ENCODE measurements around the gene LIMK2. TPM values are rescaled to one million over a fixed set of nuclear protein-coding genes. Genes with fewer than 3 reads are reported as not detected.
"Not testable (repeated sequence)": the region's sequence is repeated elsewhere in the genome, so short reads cannot be mapped to it uniquely, and the experiment has no call there.

LIMK2 gene
- polyA plus RNA-seq, 10 donors = 16.6 to 28.1 (median 20.4) TPM

DNA sequence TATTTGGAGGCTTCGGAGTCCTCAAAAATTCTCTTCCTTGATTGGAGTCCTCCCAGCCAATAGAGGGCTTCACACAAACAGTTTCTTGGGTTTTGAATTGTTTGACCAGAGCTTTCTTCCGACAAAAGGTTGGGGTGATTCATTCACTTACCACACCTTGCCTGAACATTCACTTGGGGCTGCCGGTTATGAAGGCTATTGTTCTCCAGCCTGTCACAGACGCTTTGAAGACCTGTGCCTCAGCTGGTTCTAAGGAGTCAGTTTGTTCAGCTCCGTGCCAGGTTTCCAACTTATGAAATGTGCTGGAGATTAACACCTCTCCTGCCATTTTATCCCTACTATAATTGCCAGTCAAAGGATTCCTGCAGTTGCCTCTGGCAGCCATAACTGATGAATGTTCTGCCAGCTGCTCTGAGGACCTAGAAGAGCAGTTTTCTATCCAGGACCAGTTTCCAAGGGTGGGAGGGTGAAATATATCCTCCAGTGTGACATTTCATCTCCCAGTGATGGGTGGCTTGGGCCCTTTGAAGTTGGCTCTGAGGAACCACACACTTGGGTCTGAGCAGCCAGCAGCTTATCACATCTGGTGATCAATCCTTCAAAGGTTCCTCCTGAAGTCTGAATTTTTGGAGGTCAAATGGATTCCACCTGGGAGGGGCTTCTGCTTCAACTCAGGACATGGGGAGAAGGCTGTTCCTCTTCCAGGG is 31.4 kb downstream of the LIMK2 start:
- no peak for DNase-seq

DNA sequence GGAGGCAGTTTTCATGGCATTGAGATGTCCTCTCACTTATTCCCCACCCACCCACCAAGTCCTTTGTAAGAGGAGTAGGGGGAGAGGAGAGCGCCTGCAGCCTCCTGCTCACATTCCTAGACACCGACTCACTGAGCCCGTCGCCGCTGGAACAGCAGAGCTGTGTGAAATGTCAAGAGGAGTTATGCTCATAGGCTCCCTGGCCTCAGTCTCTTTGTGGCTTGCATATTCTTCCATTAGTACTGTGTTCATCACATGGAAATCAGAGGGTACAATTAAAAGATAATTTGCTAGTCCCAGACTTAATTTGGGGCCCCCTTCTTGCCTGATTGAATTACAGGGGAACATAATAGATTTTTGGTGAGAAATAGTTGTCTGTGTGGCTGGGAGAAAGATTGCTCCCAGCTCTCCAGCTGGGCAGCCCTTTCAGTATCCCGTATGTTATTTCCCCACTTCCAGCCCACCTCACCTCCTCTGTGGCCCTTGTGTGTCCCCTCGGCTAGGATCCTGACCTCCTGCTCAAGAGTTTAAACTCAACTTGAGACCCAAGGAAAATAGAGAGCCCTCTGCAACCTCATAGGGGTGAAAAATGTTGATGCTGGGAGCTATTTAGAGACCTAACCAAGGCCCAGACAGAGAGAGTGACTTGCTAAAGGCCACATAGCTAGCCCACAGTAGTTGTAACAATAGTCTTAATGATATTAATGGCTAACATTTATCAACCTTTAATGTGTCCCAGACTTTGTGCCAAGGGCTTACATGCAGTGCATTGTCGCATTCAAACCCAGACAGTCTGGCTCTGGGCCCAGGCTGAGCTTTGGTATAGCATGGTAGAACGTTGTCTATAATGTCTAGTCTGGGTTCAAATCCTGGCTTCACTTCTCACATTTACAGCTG is 32.2 kb downstream of the LIMK2 start:
- peak in 1 of 3 donors; percentile 86 for DNase-seq

DNA sequence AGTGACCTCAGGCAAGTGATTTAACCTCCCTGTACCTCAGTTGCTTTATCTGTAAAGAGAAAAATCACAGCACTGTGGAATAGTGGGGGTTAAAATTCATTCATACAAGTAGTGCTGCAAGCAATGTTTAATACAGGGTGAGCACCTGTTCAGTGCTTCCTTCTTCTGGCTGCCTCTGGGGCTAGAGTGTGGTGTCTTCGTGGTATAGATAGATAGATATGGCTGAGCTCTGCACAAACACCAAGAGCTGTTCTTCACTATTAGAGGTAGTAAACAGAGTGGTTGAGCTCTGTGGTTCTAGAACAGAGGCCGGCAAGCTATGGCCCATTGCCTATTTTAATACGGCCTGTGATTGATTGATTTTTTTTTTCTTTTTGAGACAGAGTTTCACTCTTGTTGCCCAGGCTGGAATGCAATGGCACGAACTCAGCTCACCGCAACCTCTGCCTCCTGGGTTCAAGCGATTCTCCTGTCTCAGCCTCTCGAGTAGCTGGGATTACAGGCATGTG is 32.9 kb downstream of the LIMK2 start:
- no peak for DNase-seq

DNA sequence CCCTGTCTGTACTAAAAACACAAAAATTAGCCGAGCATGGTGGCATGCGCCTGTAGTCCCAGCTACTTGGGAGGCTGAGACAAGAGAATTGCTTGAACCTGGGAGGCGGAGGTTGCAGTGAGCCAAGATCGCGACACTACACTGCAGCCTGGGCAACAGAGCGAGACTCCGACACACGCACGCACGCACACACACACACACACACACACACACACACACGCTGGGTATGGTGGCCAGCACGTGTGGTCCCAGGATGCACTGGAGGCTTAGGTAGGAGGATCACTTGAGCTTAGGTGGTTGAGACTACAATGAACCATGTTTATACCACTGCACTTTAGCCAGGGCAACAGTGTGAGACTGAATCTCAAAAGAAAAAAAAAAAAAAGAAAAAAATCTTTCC is 33.9 kb downstream of the LIMK2 start:
- DNase-seq = not testable (repeated sequence)

DNA sequence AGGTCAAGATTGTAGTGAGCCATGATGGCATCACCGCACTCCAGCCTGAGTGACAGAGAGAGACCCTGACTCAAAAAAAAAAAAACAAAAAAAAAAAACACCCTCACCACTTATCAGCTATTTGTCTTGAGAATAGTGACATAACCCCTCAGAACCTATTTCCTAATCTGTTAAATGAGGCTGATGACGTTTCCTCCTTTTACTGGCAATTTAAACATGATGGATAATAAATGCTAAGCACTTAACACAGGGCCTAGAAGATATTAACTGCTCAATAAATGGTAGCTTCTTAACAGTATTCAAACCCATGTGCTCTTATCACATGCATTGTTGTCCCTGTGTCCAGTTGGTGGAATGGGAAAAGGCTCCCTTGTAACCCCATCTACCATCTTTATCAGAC is 34.6 kb downstream of the LIMK2 start:
- no peak for DNase-seq

DNA sequence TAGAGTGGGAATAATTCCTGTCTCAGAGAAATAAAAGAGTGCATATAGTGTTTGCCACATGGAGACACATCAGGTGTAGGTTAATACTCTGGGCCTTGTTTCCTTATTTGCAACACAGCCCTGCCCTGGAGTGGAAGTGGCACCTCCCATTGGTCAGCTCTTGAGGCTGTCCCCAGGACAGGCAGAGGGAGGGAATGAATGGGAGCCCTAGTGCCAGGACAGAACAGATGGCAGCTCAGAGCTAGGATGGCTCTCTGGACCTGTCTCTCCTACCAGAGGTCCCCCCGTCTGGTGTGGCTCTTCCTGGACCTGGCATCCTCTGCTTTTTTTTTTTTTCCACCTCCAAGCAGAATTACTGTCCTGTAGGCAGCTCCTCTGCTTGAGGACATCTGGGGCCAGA is 35.6 kb downstream of the LIMK2 start:
- DNase-seq = no peak

DNA sequence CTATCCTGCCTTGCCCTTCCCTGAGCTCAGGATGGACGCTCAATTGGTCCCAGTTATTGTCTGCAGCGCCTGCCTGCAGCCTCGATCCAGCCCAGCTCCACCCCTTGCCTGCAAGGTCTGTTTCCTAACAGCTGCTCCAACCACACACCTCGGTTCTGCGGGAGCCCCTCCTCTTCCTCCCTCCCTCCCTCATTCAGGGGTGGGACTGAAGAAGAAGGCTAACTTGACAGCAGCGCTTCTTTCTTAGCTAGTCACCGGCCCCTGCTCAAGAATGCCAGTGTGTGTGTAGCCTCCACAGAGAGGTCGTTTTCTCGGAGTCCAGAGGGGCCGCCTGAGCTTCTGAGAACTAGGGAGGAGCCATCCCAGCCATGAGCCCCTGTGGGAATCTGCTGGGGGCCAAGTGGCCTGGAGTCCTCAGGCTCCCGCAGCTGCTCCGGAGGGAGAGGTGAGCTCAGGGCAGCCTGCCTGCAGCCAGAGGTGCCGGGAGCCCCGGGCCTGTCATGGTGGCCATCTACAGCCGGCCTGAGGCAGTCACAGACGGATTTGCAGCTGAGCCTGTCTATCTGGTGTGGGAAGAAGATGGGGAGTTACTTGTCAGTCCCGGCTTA is 36.1 kb downstream of the LIMK2 start:
- peak; percentile 82 to 92 (median 85) for DNase-seq

DNA sequence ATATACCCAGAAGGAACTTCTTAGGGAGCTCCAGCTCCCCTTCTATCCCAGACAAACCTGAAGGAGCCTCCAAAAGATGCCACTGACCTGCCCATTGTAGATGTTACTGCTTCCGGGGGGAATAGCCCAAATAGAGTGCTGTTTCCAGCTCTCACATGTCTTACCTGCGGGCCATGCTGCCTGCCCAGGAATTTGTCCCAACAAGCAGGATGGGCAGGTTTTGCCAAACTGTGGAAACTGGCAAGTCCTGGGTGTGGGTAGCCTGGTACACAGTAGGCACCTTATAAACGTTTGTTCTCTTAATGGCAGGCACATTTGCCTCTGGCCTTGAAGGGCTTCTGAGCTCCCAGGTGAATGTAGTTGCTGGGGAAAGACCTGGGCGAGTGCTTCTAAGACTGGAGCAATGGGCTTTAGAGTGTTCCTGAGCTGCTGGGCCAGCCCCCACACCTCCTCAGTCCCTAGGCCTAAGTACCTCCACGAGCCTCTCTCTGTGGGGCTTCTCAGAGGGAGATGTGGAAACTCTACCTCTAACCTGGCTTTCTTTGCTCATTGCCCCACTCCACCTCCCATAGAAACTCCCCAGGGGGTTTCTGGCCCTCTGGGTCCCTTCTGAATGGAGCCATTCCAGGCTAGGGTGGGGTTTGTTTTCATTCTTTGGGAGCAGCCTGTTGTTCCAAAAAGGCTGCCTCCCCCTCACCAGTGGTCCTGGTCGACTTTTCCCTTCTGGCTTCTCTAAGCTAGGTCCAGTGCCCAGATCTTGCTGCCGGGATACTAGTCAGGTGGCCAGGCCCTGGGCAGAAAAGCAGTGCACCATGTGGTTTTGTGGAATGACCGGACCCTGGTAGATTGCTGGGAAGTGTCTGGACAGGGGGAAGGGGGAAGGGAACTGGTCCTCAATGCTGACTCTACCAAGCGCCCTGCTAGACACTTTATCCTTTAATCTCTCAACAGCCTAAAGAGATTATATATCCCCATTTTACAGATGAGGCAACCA is 37.2 kb downstream of the LIMK2 start:
- no peak for DNase-seq

DNA sequence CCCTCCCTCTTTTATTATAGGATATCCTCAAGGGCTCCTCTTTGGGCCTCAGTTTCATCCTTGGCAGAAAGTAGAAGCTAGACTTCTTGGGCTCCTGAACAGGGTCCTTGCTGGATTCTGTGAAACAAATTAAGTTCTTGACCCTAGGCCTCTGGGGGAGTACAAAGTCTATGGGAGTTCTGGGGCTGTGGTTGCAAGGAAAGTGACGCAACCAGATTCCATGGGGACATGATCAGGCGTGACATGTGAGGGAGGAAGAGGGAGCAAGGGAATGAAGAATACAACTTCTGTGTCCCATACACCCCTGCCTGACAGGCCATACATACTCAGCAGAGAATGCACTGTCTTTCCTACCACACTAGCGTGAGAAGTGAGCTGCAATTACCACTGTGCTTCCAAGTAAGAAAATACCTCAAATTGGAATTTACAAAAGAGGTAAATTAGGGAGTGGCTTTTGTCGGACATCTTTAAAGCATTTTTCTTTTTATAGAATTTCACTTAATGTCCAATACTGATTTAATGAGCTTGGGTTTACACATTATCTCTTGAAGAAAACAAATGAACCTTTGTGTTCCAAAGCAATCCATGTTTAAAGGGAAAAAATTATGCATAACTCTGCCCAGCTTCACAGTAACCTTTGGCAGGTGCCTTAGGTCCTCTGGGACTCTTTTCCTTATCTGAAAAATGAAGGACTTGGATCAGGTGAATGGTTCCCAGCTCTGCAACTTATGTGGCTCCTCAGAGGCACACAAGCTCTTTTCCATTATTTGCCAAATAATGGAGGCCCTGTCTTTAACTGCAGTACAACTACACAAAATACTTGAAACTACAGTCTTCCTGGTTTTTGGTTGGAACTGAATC is 38.9 kb downstream of the LIMK2 start:
- DNase-seq = no peak

DNA sequence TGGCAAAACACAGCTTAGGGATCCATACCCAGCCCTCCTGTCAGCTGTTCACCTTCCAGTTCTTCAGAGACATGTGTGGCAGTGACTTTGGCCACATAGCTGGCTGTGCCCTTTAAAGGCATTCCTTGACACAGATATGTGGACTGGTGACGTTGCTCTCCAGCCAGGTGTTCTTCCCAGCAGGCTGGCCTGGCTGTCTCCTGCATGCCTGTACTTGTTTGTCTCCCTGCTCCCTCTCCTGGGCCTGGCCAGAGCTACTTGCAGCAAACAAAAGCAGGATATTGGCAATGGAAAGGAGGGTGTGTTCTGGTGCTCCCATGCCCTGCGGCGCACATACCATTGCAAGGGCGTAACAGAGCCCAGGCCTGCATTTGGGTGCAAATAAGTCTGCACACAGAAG is 41.9 kb downstream of the LIMK2 start:
- DNase-seq = no peak

DNA sequence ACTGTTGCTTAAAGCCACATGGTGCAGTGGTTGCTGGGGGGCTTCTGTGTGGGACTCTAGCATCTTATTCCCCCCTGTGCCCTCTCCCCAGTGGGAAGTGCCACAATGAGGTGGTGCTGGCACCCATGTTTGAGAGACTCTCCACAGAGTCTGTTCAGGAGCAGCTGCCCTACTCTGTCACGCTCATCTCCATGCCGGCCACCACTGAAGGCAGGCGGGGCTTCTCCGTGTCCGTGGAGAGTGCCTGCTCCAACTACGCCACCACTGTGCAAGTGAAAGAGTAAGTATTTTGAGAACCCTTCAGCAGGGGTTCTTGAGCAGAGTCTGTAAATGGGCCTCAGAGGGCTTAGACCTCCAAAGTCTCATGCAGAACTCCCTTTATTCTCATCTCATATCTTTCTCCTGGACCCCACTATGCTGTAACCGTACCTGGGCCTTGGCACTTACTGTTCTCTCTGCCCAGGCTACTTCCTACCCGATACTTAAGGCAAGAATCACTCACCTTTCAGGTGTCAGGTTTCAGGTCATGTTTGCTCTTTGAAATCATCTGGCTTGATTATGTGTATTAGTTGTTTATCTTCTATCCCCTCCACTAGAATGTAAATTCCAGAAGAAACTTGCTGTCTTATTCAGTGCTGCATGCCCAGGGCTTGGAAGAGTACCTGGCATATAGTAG is 47.8 kb downstream of the LIMK2 start:
- DNase-seq = no peak

DNA sequence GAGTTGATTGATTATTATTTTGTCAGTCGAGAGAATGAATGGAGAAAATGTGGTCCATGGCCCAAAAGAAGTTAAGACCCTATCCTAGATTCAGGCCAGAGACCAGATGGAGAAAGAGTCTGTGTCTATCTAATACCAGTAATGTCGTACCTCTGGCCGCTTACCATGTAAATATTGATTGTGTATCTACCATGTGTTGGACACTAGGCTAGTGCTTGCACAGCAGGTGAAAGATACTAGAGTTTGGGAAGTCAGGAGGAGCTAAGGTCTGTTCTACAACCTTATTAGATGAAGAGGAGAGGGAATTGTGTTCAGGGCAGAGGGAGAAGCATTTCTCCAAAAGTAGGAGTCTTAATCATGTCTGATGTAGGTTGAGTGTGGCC is 48.4 kb downstream of the LIMK2 start:
- no peak for DNase-seq

DNA sequence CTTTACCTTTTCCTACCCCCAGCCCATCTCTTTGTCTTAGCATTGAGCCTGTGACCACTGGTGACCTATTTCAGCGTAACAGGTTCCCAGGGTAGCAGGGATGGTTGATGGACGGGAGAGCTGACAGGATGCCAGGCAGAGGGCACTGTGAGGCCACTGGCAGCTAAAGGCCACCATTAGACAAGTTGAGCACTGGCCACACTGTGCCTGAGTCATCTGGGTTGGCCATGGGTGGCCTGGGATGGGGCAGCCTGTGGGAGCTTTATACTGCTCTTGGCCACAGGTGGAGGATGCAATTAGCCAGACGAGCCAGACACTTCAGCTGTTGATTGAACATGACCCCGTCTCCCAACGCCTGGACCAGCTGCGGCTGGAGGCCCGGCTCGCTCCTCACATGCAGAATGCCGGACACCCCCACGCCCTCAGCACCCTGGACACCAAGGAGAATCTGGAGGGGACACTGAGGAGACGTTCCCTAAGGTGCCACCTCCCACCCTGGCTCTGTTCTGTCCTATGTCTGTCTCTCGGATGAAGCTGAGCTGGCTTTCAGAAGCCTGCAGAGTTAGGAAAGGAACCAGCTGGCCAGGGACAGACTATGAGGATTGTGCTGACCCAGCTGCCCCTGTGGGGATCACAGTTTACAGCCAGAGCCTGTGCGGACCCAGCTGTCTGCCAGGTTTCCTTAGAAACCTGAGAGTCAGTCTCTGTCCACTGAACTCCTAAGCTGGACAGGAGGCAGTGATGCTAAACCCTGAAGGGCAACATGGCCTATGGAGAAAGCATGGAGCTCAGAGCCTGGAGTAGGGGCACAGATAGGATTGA is 50.4 kb downstream of the LIMK2 start:
- DNase-seq = no peak

DNA sequence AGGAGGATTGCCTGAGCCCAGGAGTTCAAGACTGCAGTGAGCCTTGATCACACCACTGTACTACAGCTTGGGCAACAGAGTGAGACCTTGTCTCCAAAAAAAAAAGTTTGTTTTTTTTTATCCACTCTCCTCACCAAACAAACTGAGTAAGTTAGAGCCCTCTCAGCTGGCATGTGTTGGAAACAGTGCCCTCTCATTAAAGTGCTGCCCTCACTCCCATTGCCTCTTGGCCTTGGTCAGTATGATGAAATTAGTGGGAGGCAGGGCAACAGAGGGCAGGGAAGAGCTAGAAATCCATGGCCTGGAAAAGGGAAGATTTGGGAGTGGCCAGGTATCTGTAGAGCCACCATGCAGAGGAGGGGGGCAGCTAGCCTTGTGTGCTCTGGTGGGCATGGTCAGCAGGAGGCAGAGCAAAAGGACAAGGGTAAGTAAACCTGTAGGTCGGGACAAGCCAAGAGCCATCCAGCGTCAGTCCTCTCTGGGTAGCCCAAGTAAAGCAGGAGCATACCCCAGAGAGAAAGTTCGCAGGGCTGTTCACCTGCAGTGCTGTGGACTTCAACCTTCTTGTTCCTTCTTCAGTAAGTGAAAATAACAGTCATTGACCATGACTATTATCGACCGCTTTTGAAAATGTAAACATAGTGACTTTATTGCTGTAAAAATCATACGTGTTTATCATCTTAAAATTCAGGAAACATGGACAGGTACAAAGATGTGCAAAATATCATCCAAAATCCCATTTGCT is 52.0 kb downstream of the LIMK2 start:
- DNase-seq = no peak

DNA sequence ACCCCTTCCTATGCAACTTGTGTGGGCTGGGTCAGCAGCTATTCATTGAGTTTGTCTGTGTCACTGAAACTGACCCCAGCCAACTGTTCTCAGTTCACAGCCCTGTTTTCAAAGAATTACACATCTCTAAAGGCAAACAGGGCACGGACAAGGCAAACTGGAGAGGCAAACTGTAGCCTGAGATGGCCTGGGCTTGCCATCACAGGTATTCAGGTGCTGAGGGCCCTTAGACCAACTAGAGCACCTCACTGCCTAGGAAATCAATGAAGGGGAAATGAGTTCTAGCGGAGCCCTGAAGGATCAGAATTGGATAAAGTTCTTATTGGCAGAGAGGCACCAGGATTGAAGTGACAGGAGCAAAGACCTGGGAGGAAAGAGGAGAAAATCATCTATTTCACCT is 56.2 kb downstream of the LIMK2 start:
- DNase-seq = no peak

DNA sequence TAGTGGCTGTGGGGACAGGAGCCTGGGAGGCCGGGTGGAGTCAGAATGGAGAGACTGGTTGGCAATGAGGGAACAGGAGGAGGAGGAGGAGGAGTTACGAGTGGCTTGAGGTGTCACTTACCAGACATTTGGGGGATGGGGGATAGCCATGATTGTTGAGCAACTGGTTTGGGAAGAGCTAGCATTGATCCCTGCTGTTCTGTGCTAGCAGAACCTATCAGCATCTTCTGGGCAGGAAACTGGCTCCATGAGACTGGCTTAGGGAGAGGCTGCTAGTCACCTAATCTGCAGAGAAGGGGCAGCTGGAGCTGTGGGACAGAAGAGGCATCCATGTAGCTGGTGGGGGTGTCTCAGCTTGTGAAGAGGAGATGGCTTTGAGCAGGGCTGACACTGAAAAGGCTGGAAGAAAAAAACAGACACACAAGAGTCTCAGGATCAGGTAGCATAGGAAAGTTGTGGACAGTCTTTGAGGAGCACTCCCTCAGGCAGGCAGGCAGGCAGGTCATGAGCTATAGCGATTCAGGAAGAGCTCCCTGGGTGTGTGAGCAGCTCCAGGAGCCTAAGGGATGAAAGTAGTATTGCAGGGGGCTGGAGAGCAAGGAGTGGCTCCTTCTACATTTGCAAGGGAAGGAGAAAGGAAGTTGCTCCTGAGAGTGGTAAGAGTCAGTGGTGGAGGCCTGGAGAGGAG is 57.9 kb downstream of the LIMK2 start:
- no peak for DNase-seq

DNA sequence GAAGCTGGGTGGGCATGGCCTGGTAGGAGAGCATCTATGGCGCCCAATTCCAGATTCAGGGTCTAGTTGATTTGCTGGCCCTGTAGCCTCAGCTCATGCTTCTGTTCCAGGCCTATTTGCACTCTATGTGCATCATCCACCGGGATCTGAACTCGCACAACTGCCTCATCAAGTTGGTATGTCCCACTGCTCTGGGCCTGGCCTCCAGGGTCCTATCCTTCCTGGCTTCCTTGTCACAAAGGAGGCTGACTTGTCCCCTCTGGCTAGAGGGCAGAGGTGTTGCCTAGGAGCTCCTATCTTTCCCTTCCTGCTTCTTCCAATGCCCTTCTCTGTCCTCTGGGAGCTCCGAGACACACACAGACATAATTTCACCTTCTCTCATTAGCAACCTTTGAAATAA is 58.9 kb downstream of the LIMK2 start:
- DNase-seq = no peak

Data from muscle of back (tissue), 11 donors.